NCI-H226 (cell line): ENCODE results near the gene OR52I2.

ENCODE experiments used
- DNase-seq: peaks from one replicate; pipeline ENCODE4 v3.0.0-alpha.2; 2015

OR52I2 gene

DNA sequence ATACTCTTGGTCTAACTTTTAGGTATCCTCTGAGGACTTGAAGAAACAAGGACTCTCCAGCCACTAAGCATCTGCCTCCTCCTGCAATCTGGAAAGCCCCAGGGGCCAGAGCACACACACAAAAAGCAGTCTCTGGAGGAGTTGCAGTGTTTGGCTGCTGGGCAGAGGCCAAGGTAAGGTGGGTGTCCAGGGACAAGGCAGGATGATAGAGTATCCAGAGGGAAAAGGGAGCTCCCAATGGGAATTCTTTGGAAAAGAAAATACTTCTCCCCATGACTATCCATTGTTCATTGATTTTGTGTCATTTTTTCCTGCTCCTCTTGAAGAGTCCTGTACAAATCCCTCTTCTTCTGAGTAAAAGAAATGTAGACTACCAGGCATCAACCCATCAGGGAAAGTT lies at the start of gene OR52I2:
Gene OR52I2, plus strand, starts transcription at position 301 of the 400 bp plus-strand sequence.
- no peak for DNase-seq

DNA sequence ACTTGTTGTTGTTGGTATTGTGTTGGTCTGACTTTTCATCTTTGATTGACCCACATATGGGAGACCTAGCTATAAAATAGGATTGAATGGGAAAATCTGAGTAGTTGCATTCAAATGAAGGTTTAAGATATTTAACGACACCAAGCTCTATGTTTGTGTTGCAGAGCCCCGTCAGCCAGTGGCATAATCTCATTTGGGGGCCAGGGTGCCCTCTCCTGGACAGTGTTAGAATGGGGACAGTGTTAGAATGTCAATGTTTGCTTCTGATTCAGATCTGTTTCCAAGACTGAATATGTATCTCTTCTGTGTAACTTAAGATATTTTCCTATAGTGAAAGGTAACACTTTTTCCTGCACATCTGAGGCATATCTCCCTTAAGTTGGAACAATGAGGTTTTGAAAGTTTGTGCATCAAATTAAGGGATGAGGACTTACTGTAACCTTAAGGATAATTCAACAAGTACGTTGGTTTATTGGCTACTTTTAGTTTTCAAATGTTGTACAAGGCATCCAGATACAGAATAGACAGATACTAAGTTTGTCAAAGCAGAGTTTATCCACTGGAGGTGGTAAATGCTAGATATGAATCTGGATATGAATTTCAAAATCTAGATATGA lies 41.8 kb upstream of the OR52I2 start:
- DNase-seq, result no peak

DNA sequence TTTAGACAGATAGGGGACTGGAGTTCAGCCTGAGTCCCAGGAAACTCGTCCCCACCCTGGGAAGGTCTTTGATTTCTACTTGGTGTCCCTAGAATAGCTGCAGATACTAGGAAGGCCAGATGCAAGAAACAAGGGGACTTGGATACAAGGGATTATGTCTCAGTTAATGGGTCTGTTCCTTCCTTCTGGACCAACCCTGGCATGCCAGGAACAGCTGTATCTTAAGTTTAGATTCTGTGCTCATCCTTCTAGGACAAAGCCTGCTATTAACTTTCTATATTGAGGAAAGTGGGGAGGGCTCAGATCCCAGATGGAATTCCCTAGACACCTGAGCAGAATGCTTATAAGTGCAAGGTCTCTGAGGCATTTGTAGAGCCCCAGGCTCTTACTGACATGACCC lies 40.5 kb upstream of the OR52I2 start:
- DNase-seq, result no peak

DNA sequence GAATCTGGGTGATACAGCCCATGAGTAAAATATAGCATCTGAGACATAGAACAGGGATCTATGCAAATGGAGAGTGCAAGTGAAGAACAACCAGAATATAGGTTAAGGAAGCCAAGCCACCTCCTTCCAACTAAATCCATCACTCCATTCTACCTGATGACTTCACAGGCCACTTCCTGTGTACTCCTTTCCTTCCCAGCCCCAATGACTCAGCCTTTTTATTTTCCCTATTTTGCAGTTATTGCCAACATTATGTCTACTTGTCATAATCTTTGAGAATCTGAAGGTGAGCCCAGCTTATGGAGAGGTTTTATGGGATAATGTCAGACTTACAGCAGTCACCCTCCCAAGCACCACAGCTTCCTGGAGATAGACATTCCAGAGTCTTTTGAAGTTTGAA lies 38.0 kb upstream of the OR52I2 start:
- no peak for DNase-seq

DNA sequence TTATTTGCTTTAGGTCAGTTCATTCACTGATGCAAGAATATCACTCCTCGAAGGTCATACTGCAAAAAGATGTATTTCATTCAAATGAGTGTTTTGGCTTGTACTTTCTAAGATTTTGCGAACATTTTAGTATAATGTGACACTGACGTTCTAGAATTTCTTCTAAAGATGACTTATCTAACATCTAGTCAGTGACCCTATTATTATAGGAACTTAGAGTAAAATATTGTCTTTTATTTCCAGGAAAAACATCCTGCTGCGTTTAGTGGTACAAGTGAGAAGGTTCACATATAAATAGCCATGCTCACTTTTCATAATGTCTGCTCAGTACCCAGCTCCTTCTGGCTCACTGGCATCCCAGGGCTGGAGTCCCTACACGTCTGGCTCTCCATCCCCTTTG lies 36.7 kb upstream of the OR52I2 start, which contains the start of gene OR52M1:
Gene OR52M1, plus strand, starts transcription at position 301 of the 400 bp plus-strand sequence. Its CDS starts 0 bp downstream, at position 301.
- no peak for DNase-seq

DNA sequence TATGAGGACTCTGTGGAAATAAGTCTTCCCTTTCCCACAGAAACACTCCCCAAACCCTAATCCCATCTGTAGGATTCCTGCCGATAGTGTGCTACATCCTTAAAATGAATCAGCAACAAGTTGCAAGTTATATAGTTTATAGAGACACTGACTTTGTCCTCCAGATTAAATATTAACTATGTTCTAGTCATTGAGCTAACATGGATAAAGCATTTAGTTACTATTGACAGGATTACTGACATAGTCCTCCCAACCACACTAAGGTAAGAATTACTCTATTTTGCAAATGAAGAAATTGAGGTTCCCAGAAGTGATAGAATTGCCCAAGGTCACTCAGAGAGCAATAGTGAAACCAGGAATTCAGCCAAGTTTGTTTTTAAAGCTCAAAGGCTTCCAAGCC lies 34.7 kb upstream of the OR52I2 start:
- DNase-seq, result no peak

DNA sequence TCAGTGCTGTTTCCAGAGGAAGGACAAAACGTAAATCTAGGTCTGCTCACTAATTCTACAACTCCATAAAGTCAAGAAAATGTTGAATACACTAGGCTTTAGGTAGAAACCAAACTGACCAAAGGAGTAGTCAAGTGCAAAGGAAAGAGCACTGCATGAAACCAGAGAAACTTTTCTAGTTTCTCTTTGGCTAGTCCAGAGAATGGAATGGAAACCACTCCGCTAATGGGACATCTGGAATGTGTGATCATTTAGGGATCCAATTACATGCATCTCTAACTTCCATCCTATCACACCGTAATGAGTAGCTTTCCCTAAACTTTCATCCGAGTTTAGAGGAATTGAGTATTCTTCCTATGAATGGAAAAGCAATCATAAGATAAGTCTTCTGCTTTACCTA lies 34.1 kb upstream of the OR52I2 start:
- DNase-seq, result no peak

DNA sequence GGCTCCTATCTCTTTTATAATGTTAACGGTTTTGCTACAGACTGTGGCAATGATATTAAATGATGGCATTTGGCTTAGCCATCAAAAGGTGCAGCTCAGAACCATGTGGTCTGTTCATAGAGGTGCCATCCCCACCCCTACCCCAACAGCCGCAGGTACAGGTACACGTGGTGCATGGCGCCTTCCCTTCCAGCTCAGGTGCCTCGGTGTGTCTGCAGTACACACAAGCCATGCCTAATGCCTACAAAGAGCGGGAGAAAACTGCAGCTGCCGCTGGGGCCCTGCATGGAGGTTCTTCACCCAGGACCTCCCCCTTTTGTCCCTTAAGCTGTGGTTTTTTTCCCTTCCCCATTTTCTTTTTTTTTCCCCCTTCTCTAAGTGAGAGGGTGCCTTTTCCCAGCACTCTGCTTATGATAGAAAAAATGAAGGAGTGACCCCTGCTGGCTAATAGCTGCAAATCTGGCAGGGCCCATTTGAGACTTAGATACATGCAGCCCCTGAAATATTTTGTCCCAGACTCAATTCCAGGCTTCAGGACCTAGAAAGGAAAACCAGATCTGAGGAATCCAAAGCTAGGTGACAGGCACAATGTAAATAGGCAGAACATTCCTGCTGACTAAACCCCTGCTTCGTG lies 30.1 kb upstream of the OR52I2 start:
- DNase-seq, result no peak

DNA sequence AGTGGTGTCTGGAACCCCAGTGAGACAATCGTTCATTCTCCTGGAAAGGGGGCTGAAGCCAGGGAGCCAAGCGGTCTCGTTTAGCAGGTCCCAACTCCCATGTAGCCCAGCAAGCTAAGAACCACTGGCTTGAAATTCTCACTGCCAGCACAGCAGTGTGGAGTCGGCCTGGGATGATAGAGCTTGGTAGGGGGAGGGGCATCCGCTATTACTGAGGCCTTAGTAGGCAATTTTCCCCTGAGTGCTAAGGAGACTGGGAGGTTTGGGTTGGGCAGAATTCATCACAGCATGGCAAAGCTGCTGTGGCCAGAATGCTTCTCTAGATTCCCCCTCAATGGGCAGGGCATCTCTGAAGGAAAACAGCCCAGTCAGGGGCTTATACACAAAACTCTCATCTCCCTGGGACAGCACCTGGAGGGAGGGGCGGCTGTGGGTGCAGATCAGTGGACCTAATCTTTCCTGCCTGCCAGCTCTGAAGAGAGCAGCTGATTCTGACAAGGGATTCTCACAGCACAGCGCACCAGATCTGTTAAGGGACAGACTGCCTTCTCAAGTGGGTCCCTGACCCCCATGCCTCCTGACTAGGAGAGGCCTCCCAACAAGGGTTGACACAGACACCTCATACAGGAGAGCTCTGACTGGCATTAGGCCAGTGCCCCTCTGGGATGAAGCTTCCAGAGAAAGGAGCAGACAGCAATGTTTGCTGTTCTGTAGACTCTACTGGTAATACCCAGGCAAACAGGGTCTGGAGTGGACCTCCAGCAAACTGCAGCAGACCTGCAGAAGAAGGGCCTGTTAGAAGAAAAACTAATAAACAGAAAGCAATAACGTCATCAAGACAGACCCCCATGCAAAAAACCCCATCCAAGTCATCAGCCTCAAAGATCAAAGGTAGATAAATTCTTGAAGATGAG lies 21.8 kb upstream of the OR52I2 start:
- DNase-seq, result no peak

DNA sequence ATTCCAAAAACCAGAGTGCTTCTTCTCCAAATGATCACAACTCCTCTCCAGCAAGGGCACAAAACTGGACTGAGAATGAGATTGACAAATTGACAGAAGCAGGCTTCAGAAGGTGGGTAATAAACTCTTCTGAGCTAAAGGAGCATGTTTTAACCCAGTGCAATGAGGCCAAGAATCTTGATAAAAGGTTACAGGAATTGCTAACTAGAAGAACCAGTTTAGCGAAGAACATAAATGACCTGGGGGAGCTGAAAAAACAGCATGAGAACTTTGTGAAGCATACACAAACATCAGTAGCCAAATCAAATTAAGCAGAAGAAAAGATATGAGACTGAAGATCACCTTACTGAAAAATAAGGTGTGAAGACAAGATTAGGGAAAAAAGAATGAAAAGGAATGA lies 21.1 kb upstream of the OR52I2 start:
- DNase-seq, result no peak

DNA sequence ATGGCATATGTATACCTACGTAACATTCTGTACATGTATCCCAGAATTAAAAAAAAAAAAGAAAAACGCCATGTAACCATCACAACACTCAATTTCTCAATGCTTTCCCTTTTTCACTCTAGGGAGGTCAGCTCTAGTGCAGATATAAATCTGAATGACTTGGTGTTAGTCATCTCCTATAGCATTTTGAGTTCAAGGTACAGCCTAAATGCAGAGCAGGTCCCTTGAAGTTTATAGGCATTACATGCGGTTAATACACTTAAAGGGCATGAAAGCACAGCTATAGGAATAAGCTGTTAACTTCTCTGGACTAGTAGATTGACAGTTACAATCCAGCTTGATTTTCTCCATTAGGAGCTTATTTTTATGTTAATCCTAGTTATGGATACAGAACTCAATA lies 16.2 kb upstream of the OR52I2 start:
- no peak for DNase-seq

DNA sequence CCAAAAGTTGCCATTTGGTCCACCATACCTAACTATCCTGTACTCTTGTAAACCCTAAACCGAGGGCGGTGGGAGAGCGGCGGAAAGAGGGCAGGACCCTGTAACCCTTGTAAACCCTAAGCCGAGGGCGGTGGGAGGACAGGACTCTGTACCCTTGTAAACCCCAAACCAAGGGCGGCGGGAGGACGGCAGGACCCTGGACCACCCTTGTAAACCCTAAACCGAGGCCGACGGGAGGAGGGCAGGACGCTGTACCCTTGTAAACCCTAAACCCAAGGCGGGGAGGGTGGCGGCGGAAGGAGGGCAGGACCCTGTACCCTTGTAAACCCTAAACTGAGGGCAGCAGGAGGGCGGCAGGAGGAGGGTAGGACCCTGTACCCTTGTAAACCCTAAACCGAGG lies 12.5 kb upstream of the OR52I2 start:
- DNase-seq, result no peak

DNA sequence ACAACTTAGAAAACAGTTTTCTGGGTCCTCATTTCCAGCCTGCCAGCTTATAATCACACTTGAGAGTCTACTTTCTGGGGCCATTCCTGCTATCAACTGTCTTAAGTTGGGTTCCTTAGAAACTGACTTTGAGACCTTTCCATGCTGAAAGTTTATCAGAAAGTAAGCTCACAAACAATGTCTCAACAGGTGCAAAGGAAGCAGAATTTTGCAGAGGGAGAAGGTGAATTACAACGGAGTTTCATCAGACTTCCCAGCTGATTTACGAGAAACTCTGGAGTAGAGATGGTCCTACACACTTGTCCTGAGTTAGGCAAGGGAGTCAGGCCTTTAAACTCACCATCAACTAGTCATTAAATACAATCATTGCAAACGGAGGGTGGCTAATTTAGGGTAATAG lies 4.7 kb upstream of the OR52I2 start:
- no peak for DNase-seq

DNA sequence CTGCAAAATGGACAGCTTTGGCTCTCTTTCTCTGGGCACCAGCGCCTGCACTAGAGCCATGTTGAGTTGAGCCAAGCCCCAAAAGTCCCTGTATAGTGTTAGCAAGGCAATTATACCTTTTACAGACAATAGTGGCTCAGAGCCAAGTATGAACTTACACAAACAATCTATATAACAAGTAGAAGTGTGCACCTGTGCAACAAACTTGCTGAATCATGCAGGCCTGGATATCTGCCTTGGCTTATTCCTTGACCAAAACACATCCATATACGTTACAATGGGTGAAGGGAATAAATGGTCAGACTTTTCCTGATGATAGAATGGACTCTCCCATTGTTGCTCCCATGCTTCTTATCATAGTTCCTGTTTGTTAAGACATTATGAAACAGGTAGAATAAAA lies 3.8 kb upstream of the OR52I2 start:
- DNase-seq, result no peak

DNA sequence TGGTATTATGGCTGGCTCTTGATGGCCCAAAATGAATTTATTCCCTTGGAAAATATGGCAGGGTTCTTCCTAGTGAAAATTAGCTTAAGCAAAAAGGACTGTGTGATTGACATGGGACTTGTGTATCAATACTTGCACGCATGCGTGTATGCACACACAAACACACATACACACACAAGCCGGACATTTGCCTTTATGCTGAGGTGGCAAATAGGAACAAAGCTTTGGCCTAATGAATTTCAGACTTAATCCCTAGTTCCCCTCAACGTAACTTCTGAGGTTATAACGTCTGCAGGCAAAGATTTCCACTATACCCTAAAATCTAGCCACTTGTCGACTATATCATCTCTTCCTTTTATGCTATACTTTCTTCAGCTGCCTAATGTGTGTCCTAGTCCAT lies 2.9 kb upstream of the OR52I2 start:
- no peak for DNase-seq

DNA sequence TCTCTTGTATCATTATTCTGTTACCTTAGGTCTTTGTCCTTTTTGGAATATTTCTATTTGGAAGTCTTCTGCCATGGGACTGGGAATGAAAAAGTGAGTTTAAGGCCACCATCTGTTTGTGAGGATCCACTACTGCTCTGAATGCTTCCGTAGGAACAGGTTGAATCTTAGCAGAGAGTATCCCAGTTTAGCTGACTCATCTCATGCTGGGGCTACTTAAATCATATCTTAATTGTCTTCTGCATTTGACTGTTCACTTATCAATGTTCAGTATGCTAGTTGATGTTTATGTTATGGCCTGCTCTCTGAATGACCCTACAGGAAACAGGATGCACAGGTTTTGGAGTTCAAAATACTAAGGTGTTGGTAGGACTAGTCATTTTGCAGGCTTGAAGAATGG lies 1.4 kb upstream of the OR52I2 start:
- no peak for DNase-seq

DNA sequence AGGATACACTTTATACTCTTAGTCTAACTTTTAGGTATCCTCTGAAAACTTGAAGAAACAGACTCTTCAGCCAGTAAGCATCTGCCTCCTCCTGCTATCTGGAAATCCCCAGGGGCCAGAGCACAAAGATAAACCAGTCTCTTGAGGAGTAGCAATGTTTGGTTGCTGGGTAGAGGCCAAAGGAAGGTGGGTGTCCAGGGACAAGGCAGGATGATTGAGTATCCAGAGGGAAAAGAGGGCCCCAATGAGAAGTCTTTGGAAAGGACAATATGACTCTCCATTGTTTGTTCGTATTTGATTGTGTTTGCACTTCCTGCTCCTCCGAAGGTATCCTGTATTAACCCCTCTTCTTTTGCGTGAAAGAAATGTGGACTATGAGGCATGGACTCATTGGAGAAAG lies 7.5 kb downstream of the OR52I2 start:
- DNase-seq, result no peak

DNA sequence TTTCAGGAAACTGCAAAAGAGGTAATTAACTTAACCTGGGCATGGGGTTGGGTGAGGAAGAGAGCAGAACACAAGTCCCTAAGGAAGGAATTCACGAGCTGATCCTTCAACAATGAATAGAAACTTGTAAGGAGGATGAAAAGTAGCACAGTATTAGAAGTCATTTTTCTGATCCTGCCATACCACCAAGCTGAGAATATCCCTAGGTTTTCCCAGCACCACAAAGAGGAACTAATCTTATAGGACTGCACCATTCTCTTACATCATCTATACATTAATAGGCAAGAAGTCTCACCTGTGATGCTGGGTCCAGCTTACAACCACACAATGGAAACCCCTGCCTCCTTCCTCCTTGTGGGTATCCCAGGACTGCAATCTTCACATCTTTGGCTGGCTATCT lies 12.2 kb downstream of the OR52I2 start, which contains the start of gene OR52I1:
Gene OR52I1, plus strand, starts transcription at position 301 of the 400 bp plus-strand sequence. Its CDS starts 0 bp downstream, at position 301.
- no peak for DNase-seq

DNA sequence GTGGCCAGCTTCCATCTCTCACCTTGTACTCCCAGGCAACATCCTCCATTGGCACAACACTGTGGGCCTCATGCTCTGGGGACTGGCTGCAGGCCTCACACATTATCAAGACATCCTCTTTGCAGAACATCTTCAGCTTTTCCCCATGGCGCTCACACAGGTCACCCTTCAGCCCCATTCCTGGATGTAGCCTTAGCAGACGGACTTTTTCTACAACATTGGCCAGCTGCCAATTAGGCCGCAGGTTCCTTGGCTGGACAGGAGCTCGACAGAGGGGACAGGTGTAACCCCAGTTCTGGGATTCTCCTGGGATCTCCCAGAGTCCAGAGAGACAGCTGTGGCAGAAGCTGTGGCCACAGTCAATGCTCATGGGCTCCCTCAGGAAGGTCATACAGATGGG lies 23.5 kb downstream of the OR52I2 start:
- no peak for DNase-seq

DNA sequence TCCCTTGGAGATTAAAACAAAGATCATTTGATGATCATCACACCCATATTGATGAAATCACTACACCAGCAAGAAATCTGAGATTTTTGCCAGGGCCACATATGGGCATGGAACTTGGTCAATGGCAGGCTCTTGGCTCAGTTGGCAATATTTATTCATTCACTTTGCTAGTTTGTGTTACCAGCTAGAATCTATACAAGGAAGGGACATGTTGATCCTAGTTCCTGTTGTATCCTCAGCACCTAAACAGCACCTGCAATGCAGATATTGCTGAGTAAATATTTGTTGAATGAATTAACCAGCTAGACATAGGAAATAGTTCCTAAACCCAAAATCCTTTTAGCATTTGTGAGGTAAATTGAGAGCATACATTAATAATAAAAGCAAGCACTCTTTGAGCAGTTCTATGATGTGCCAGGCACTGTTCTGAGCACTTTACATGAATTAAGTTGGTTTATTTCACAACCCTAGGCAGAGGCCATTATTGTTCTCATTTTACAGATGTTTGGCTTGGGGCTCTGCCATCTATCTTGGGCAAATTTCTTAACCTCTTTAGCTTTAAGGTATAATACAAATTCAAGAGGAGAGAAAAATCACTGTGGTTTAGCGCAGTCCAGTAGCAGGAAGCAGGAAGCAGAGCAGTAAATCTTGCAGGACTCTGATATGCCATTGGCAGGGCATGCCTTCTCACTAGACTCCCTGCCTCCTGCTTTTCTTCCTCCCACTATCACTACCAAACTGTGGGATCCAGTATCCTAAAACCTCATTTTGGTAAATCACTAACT lies 24.9 kb downstream of the OR52I2 start:
- DNase-seq, result peak; percentile 25

DNA sequence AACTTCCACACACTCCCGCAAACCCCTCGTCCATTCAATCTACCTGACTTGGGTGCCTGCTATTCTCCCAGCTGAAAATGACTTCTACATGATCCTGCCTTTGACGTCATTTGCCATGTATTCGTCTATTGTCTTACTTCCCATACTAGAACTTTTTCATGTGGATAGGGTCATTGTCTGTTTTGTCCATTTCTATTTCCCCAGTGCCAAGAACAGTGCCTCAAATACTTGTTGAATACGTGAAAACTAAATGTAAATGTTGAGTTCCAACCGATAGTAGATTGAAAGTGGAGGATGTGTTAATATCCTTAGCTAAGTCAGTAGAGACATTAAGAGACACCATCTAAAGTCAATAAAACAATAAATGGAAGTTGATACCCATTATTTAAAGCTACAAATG lies 25.6 kb downstream of the OR52I2 start:
- DNase-seq, result no peak

DNA sequence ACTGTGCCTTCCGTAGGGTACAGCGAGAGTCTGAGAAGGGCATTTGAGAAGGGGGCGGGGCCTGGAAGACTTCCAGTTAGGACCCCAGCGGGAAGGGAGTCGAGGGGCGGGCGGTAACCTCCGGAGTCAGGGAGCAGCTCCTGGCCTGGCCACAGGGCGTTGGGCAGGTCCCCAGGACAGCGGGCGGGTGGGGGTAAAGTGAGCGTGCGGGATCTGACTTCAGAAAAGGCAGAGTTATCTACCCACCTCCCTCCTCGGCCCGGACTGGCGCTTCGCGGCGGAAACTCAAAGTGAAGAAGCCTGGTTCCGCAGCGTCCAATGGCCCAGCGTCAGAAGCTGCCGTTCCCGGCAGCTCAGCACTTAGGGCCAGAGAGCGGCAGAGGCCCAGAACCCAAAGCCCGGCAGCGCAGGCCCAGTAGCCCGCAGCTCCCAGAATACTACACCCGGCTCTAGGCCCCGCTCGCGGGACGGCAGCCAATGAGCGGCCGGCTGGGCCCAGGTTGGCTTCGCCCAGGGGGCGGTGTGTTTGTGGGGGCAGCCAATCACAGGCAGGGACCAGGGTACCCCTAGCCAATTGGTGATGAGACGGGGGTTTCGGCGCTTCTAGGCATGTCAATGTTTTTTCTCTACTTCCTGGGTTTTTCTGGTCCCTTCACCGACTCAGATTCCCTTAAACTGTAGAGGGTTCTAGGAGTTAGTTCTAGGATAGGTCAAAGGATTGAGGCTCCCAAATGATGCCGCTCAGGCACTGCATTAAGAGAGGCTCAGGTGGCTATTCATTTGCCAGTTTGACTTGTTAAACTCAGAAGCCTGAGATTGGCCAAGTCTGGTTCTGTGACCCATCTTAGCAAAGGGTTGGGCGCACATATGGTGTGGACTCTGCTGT lies 26.5 kb downstream of the OR52I2 start, which contains the start of gene TRIM68:
Gene TRIM68, minus strand, starts transcription at position 451 of the 886 bp plus-strand sequence. CDS start 2,727 bp downstream, outside the sequence.
- peak; percentile 98 for DNase-seq
